ENCODE results near the gene NAAA. TPM values are rescaled to one million over a fixed set of nuclear protein-coding genes. Genes with fewer than 3 reads are reported as not detected.

Gene NAAA
- total and polyA plus RNA-seq, 11 donors, result 6.0 to 67.0 (median 15.4) TPM

- intact Hi-C loops (cut with DNase I), result loop anchor here in 1 of 10 donors (10.0 kb wide), 1 partner anchor 143 kb away; no protein-coding TSS in a partner anchor
- Histone ChIP-seq H3K4me3 (no peak overlapping the region), H3K9me3 (no peaks in the 10 kb centered on the region), H3K4me1 (peaks cover 0 to 9% (median 0%) of the 10 kb centered on the region in 12 donors), H3K27ac (no peak overlapping the region), H3K27me3 (no peaks in the 10 kb centered on the region), H3K36me3 (peaks cover 0 to 93% (median 71%) of the 10 kb centered on the region in 9 donors)
- WGBS, 4 donors, result 90 to 94% (median 91%) methylated on average over 2 of the region's 2 CpGs
- TF ChIP-seq, protein P1, sequence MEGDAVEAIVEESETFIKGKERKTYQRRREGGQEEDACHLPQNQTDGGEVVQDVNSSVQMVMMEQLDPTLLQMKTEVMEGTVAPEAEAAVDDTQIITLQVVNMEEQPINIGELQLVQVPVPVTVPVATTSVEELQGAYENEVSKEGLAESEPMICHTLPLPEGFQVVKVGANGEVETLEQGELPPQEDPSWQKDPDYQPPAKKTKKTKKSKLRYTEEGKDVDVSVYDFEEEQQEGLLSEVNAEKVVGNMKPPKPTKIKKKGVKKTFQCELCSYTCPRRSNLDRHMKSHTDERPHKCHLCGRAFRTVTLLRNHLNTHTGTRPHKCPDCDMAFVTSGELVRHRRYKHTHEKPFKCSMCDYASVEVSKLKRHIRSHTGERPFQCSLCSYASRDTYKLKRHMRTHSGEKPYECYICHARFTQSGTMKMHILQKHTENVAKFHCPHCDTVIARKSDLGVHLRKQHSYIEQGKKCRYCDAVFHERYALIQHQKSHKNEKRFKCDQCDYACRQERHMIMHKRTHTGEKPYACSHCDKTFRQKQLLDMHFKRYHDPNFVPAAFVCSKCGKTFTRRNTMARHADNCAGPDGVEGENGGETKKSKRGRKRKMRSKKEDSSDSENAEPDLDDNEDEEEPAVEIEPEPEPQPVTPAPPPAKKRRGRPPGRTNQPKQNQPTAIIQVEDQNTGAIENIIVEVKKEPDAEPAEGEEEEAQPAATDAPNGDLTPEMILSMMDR (IDR thresholded peaks at IDR 0.05), result no peak
- TF ChIP-seq POLR2A (IDR thresholded peaks at IDR 0.05), result no peak
- ATAC-seq (no peak), DNase-seq (no peak)
These were observed 18.9 kb downstream of the NAAA start for GRCh38 chr4:75921910-75922309.

DNA sequence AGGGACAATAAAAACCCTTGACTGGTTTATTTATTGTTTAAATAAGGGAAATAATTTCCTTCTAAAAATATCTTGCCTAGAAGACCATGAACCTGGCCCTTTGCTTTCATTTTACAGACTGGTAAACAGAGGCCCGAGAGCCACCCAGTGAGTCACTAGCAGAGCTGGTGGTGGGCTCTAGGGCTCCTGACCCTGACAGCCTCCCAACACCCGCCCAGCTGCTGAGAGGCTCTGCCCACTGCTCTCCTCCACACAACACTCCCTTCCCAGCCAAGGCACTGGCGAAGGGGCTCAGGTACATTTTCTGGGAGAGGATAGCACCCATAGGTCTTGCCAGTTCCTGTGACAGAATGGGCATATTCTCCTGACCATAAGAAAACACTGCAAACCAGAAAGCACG lies 20.5 kb downstream of the NAAA start:
- Histone ChIP-seq H3K4me1 (peaks cover 0 to 9% (median 0%) of the 10 kb centered on the region in 12 donors), H3K36me3 (peaks cover 0 to 85% (median 73%) of the 10 kb centered on the region in 9 donors), H3K4me3 (no peak overlapping the region), H3K9me3 (no peaks in the 10 kb centered on the region), H3K27ac (no peak overlapping the region), H3K27me3 (no peaks in the 10 kb centered on the region)
- TF ChIP-seq POLR2A (IDR thresholded peaks at IDR 0.05), result no peak
- TF ChIP-seq, protein P1 (IDR thresholded peaks at IDR 0.05), result no peak
- intact Hi-C loops (cut with DNase I), result loop anchor here in 1 of 10 donors (10.0 kb wide), 1 partner anchor 144 kb away; no protein-coding TSS in a partner anchor
- ATAC-seq, result no peak
- DNase-seq, result no peak
- 96 to 100% (median 98%) methylated on average over 4 of the region's 4 CpGs for WGBS, 4 donors

DNA sequence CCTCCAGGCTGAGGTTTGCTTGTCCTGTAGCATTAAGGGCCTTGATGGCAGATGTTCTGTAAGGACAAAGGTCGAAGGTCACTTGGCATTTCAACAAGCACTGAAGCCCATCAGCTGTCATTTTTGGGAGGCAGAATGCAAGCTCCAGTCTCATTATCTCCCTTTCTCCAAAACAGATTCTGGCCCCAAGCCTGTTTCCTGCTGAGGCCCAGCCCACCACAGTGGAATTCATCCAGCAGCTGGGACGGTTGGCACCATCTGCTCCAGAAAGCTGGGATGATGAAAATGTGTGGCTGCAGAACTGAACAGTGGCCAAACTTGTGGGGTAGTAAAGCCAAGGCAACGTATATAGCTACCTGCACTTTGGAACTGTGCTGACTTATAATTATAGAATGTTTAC lies 20.9 kb downstream of the NAAA start:
- peaks cover 0 to 9% (median 0%) of the 10 kb centered on the region in 12 donors for H3K4me1 ChIP-seq
- peak in 1 of 5 donors; percentile 47 for DNase-seq
- ATAC-seq, result peak in 1 of 4 donors; percentile 22
- no peaks in the 10 kb centered on the region for H3K9me3 ChIP-seq
- no peak overlapping the region for H3K4me3 ChIP-seq
- no peak overlapping the region for H3K27ac ChIP-seq
- peaks cover 0 to 85% (median 72%) of the 10 kb centered on the region in 9 donors for H3K36me3 ChIP-seq
- TF ChIP-seq POLR2A (IDR thresholded peaks at IDR 0.05), result no peak
- TF ChIP-seq, protein P1 (IDR thresholded peaks at IDR 0.05), result no peak
- H3K27me3 ChIP-seq, result no peaks in the 10 kb centered on the region
- 40 to 61% (median 53%) methylated on average over 3 of the region's 3 CpGs for WGBS, 4 donors
- intact Hi-C loops (cut with DNase I), result loop anchor here in 4 of 10 donors (10.0 kb wide), 2 partner anchors 145 to 155 kb away; partner anchors contain the start of gene ART3 (in 1 of the 4)

DNA sequence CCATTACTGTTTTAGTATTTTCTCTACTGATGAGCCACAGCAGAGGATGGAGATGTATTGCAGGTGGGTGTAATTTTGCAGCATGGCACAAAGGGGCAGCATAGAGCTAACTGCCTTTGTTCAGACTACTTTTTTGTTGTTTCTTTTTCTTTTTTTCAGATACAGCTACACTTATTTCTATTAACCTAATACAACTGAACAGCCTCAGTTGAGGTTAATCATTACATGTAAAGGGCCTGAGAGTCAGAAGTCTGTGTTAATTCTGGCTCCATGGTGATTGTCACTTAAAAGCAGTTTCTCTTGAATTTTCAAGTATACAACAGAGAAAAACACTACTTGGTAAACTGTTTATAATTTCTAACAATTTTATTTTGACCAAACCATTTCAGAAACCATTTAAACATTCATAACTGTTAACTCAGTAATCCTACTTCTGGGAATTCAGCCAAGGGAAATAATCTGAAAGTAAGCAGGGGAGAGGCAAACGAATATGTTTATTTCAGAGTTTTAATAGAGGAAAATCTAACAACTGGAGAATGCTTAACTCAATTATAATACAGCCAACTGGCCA lies 24.6 kb downstream of the NAAA start:
- WGBS, 4 donors, result 17 to 51% (median 23%) methylated on average over 1 of the region's 1 CpG
- TF ChIP-seq, protein P1 (IDR thresholded peaks at IDR 0.05), result peak; percentile 49 to 87 (median 69)
- no peak for TF ChIP-seq POLR2A (IDR thresholded peaks at IDR 0.05)
- H3K36me3 ChIP-seq, result peaks cover 0 to 52% (median 38%) of the 10 kb centered on the region in 9 donors
- ATAC-seq (peak in 3 of 4 donors; percentile 63 to 67 (median 65)), DNase-seq (no peak)
- intact Hi-C loops (cut with DNase I), result loop anchor here in 3 of 10 donors (10.0 kb wide), 2 partner anchors 149 to 159 kb away; partner anchors contain the start of gene ART3 (in 1 of the 3)
- H3K9me3 ChIP-seq, result no peaks in the 10 kb centered on the region
- H3K27ac ChIP-seq, result peak overlapping the region in 1 of 12 donors; percentile 66
- H3K4me1 ChIP-seq, result peaks cover 0 to 9% (median 0%) of the 10 kb centered on the region in 12 donors
- no peaks in the 10 kb centered on the region for H3K27me3 ChIP-seq
- no peak overlapping the region for H3K4me3 ChIP-seq
